IPS-18c (cell line): ENCODE measurements around the gene SOX4.

Experiments
- H3K4me3 ChIP-seq: 2 replicates; pipeline ENCODE4 v1.7.0; 2013; ENCODE audit warnings: low read depth, mild to moderate bottlenecking, low read length, moderate library complexity; ENCODE audit not compliant: insufficient read depth
- H3K9me3 ChIP-seq: one replicate; pipeline ENCODE4 v1.6.1; 2013; ENCODE audit warnings: mild to moderate bottlenecking, low read length, moderate library complexity; ENCODE audit not compliant: control insufficient read depth, insufficient read depth

SOX4 gene

DNA sequence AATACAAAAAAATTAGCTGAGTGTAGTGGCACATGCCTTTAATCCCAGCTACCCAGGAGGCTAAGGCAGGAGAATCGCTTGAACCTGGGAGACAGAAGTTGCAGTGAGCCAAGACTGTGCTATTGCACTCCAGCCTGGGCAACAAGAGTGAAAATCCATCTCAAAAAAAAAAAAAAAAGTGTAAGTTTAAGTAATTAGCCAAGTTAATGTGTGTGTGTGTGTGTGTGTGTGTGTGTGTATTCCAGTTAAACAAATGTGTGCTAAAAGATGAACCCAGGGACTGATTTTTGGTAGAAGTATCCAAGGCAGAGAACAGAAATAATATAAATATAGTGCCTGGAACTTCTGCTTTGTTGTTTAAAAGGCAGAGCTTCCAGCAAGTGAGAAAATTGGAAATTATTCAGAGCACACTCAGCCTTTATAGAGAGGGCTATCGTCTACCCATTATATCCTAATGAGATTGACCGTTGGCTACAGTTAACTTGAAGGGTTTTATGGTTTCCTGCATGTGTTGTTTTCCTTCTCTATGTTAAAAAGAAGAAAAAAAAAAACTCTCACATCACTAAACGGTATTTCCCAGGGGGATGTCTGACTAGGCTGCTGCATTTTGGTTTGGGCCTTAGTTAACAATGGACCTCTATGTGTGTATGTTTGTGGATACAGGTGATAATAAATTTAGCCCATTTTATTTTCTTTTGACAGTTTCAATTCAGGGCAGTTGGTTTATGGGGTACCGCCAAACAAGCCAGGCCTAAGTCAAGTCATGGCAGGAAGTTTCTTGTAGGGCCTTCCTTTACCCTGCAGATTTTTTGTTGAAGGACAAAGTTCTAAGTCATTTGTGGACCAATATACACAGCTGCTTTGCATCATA lies 9.8 kb downstream of the SOX4 start:
- no peaks in the 10 kb centered on the region for H3K9me3 ChIP-seq
- H3K4me3 ChIP-seq: no peak overlapping the region

DNA sequence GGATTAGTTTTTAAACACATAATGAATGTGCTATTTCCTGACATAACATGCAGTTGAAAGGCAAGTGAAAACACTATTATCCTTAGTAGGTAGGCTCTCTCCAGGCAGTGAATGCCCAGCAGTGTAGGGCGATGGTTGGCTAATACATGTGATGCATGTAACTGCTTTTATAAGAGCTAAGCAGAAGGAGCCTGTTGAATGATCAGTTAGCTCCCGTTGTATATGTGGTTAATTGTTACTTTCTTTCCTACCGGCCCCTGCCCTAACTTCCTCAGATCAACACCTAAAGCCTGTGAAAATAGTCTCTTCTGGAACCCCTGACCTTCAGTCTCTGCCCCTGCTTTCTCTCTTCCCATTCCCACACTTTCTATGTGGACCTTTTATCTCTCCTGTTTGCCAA lies 10.5 kb downstream of the SOX4 start:
- Histone ChIP-seq H3K4me3 (no peak overlapping the region), H3K9me3 (no peaks in the 10 kb centered on the region)

DNA sequence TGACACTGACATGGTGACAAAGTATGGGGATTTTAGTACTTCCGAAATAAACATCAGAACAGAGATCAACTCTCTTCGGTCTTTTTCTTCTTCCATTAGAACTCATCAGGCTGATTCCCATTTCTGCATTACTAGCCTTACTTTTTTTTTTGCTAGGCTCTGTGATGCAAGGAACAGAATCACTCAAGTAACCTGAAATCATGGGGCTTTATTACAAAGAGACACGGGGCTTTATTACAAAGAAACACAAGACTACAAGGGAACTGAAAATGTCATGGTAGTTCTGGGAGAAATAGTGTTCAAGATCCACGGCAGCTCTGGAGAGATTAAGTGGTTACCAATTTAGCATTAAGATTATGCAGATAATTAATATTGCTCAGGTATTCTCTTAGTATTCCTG lies 11.6 kb downstream of the SOX4 start:
- Histone ChIP-seq H3K9me3 (no peaks in the 10 kb centered on the region), H3K4me3 (no peak overlapping the region)

- no peak overlapping the region for H3K4me3 ChIP-seq
- no peaks in the 10 kb centered on the region for H3K9me3 ChIP-seq
Measured at GRCh38 chr6:21608601-21609000, 15.1 kb downstream of the SOX4 start.

DNA sequence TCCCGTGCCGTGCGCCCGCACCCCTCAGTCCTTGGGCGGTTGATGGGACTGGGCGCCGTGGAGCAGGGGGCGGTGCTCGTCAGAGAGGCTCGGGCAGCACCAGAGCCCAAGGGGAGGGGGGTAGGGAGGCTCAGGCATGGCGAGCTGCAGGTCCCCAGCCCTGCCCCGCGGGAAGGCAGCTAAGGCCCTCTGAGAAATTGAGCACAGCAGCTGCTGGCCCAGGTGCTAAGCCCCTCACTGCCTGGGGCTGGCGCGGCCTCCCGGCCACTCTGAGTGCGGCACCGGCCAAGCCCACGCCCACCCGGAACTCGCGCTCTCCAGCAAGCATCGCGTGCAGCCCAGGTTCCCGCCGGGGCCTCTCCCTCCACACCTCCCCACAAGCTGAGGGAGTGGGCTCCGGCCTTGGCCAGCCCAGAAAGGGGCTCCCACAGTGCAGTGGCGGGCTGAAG lies 16.4 kb downstream of the SOX4 start:
- Histone ChIP-seq H3K9me3 (no peaks in the 10 kb centered on the region), H3K4me3 (no peak overlapping the region)

GRCh38 chr6:21610341-21610740 lies 16.8 kb downstream of the SOX4 start:
- no peaks in the 10 kb centered on the region for H3K9me3 ChIP-seq
- H3K4me3 ChIP-seq: no peak overlapping the region

DNA sequence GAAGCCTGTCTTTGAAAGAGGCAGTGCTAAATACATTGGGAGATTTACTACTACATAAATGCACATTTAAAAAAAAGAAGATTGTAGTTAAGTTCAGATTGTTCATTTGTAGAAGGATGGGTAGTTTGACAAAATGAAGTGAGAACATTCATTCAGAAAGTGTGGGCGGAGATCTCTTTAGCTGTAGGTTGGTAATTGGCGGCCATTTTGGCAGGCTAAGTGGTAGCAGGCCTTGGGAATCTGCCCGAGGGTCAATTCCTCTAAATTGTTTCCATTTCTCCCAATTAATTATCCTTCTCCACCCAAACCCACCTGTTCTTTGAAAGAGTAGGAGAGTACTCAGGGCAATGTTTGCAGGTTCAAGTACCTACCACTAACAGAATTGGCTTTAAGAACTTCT lies 17.9 kb downstream of the SOX4 start:
- no peak overlapping the region for H3K4me3 ChIP-seq
- H3K9me3 ChIP-seq: no peaks in the 10 kb centered on the region

- no peaks in the 10 kb centered on the region for H3K9me3 ChIP-seq
- H3K4me3 ChIP-seq: no peak overlapping the region
Measured at GRCh38 chr6:21612067-21612745, 18.7 kb downstream of the SOX4 start.

DNA sequence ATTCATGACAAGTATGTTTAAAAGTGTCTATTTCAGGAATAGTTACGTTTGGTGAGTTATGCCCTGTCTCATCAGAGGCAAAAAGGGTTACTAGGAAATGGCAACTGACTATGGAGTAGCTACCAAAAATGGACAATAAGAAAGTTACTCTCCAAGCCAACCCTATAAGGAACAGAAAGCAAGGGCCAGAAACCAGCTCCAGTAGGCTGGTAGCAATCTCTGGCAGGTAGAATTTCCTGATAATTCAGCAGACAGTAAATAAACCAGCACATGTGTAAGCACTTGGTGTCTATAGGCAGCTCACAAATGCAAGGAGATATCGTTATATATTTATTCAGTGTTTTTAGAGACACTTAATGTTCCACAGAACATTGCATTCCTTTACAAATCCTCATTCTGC lies 20.3 kb downstream of the SOX4 start:
- Histone ChIP-seq H3K9me3 (no peaks in the 10 kb centered on the region), H3K4me3 (no peak overlapping the region)

- no peak overlapping the region for H3K4me3 ChIP-seq
Measured at GRCh38 chr6:21614226-21614625, 20.7 kb downstream of the SOX4 start.

DNA sequence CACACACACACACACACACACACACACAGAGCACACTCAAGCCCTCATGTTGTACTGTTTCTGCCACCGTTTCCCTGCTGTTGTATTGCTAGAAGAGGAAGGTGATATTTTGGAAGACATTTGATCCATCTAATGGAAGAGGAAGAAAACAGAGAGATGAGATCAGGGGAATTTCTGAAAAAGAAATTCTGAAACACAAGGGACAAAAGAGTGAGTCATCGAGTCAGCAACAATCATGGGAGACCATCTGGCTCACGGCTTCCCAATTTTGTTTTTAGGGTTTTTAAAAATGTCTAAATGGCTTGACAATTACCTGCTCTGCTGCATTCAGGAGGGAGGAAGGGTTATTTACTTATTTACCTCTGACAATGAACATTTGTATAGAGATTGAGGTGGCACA lies 22.0 kb downstream of the SOX4 start:
- H3K4me3 ChIP-seq: no peak overlapping the region

More at GRCh38 chr6:21614226-21614625, 20.7 kb downstream of the SOX4 start:
- H3K9me3 ChIP-seq: no peaks in the 10 kb centered on the region

GRCh38 chr6:21616005-21616404 lies 22.5 kb downstream of the SOX4 start:
- Histone ChIP-seq H3K9me3 (no peaks in the 10 kb centered on the region), H3K4me3 (no peak overlapping the region)

More for the DNA sequence above, 22.0 kb downstream of the SOX4 start:
- no peaks in the 10 kb centered on the region for H3K9me3 ChIP-seq

DNA sequence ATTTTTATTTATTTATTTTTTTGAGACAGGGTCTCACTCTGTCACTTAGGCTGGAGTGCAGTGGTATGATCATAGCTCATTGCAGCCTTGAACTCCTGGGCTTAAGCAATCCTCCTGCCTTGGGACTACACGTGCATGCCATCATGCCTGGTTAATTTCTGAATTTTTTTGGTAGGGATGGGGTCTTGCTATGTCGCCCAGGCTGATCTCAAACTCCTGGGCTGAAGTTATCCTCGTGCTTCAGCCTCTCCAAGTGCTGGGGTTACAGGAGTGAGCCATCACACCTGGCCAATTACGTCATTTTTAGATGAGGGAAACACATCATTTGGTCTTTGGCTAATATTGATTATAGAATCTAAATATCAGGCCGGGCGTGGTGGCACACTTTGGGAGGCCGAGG lies 32.1 kb downstream of the SOX4 start:
- H3K9me3 ChIP-seq: no peaks in the 10 kb centered on the region
- no peak overlapping the region for H3K4me3 ChIP-seq

DNA sequence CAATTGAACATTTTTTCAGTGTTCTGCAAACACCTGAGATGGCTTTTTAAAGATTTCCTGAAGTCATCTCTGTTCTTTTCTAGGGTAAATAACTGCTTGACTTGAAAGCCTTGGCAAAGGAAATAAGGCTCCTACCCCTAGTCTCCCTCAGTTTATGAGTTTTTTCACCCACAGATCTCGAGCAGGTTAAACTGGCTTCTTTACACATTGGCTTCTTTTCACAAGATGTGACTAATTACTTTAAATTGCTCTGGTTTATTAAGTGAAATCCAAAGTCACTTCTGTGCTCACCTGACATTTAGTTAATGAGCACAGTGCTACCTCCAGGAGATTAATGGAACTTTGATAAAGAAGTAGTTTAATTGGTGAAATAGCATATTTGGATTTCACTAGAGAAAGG lies 33.2 kb downstream of the SOX4 start:
- H3K4me3 ChIP-seq: no peak overlapping the region

DNA sequence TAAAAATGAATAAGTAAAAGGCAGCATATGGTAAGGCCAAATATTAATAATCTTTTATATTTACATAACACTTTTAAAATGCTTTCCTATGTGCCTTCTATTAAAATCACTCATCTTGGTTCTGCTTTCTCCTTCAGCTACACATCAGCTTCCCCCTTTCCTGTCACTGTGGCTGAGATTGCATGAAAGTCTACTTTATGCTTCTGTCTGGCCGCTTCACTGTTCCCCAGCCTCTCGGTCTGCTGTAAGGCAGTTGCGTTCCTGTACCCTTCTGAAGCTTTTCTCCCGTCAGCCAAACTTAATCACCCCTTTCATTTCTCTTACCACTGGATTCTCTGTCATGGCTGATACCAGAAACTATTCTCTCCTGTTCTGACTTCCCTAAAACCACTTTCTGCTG lies 34.6 kb downstream of the SOX4 start:
- Histone ChIP-seq H3K4me3 (no peak overlapping the region), H3K9me3 (no peaks in the 10 kb centered on the region)

More for the DNA sequence above, 33.2 kb downstream of the SOX4 start:
- H3K9me3 ChIP-seq: no peaks in the 10 kb centered on the region

- Histone ChIP-seq H3K4me3 (no peak overlapping the region), H3K9me3 (no peaks in the 10 kb centered on the region)
Measured at GRCh38 chr6:21633511-21634109, 40.1 kb downstream of the SOX4 start.

DNA sequence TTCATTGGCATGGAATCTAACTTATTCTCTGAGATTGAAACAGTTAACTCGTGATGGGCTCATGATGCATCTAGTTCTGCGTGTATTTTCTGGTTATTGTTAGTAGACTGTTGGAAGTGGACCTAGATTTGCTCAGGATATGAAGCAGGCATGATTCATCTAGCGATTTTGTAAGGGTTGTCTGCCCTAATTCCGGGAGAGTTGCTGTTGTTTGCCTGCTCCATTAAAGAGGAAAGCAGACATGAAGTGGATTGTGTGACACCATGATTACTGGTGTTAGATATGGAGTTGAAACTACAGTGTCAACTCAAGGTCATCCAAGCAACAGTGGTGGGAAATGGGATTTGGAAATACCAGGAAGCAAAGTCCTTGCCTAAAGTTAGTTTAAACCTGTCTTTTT lies 41.0 kb downstream of the SOX4 start:
- H3K9me3 ChIP-seq: no peaks in the 10 kb centered on the region
- no peak overlapping the region for H3K4me3 ChIP-seq

GRCh38 chr6:21636876-21637275 lies 43.3 kb downstream of the SOX4 start:
- Histone ChIP-seq H3K9me3 (no peaks in the 10 kb centered on the region), H3K4me3 (no peak overlapping the region)
